SK-N-MC (cell line): ENCODE data around the gene MINDY4.

Source experiments
- EZH2 ChIP-seq: fragments of 200-600 bp; sonication (generic); IDR thresholded peaks from one replicate; pipeline ENCODE4 v1.6.1; 2017; ENCODE audit warnings: antibody characterized with exemption
- FOXP2 ChIP-seq: optimal IDR thresholded peaks from 2 replicates; pipeline ENCODE3; 2011; ENCODE audit warnings: mild to moderate bottlenecking, moderate library complexity; ENCODE audit not compliant: insufficient read depth; ENCODE audit errors: extremely low read length, control extremely low read depth
- POLR2AphosphoS5 ChIP-seq: IDR thresholded peaks from 2 replicates; pipeline ENCODE4 v1.6.1; 2012; ENCODE audit warnings: mild to moderate bottlenecking, low read depth, low read length, borderline replicate concordance

DNA sequence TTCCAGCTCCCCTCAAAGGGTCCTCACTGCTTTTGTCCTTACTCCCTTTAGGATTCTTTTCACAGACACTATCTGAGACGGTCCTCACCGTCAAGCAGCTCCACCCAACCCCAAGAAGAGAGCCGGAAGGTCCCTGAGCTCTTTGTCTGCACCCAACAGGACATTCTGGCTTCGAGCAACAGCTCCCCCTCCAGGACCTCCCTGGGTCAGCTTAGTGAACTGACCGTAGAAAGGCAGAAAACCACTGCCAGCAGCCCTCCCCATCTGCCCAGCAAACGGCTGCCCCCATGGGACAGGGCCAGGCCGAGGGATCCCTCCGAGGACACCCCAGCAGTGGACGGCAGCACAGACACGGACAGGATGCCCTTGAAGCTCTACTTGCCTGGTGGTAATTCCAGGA lies 19.9 kb downstream of the MINDY4 start:
- no peak for TF ChIP-seq EZH2
- TF ChIP-seq POLR2AphosphoS5 = no peak
- no peak for TF ChIP-seq FOXP2
